GM20000 (cell line): ENCODE measurements around the gene ELAVL1.
"Not testable (repeated sequence)": the region's sequence is repeated elsewhere in the genome, so short reads cannot be mapped to it uniquely, and the experiment has no call there.

ENCODE experiments used
- DNase-seq: peaks from one replicate; pipeline ENCODE4 v3.0.0; 2012; ENCODE audit warnings: low spot score
- CTCF ChIP-seq: IDR thresholded peaks from 2 replicates; pipeline ENCODE4 v1.5.1; 2012; ENCODE audit warnings: mild to moderate bottlenecking, control low read depth; ENCODE audit errors: extremely low read depth, missing control alignments

ELAVL1 gene

GRCh38 chr19:7921967-7922835 lies 83.2 kb downstream of the ELAVL1 start:
- TF ChIP-seq CTCF, result no peak
- no peak for DNase-seq

GRCh38 chr19:7921302-7921966 lies 84.0 kb downstream of the ELAVL1 start:
- no peak for DNase-seq
- TF ChIP-seq CTCF, result no peak

- no peak for TF ChIP-seq CTCF
- DNase-seq, result peak; percentile 99
Measured at GRCh38 chr19:7920519-7921301, 84.7 kb downstream of the ELAVL1 start.

GRCh38 chr19:7919610-7920518 lies 85.6 kb downstream of the ELAVL1 start, which contains the start of gene SNAPC2:
Gene SNAPC2, plus strand, starts transcription at chr19:7920338. Its CDS starts 29 bp downstream, at chr19:7920367.
- no peak for TF ChIP-seq CTCF
- DNase-seq, result peak; percentile 94

GRCh38 chr19:7918615-7919421 lies 86.6 kb downstream of the ELAVL1 start:
- DNase-seq, result no peak
- TF ChIP-seq CTCF, result no peak

GRCh38 chr19:7918062-7918614 lies 87.3 kb downstream of the ELAVL1 start:
- DNase-seq, result not testable (repeated sequence)
